Activated T-cell treated with anti-CD3 and anti-CD28 coated beads for 1 hour (primary cell): Measurements from ENCODE around the gene CEP78.
A peak's percentile ranks its signal among the peaks of the same experiment; 100 is the strongest.

Experiments used
- DNase-seq: peaks from one replicate; pipeline ENCODE4 v3.0.0-alpha.2; 2020; ENCODE audit warnings: low read depth

The CEP78 gene

GRCh38 chr9:78286946-78287388, 51.1 kb downstream of the CEP78 start:
- no peak for DNase-seq

- no peak for DNase-seq
Measured at GRCh38 chr9:78288214-78288892, 52.5 kb downstream of the CEP78 start.

GRCh38 chr9:78289474-78289873, 53.6 kb downstream of the CEP78 start:
- DNase-seq, result no peak

- DNase-seq, result no peak
Measured at GRCh38 chr9:78291240-78291925, 55.5 kb downstream of the CEP78 start.

- no peak for DNase-seq
Measured at GRCh38 chr9:78292026-78292425, 56.2 kb downstream of the CEP78 start.

- no peak for DNase-seq
Measured at GRCh38 chr9:78292716-78293497, 57.0 kb downstream of the CEP78 start.

- no peak for DNase-seq
Measured at GRCh38 chr9:78294290-78295176, 58.7 kb downstream of the CEP78 start.

- DNase-seq, result no peak
Measured at GRCh38 chr9:78295177-78295575, 59.3 kb downstream of the CEP78 start.

- DNase-seq, result no peak
Measured at GRCh38 chr9:78295731-78296130, 59.9 kb downstream of the CEP78 start.

- no peak for DNase-seq
Measured at GRCh38 chr9:78296201-78296892, 60.5 kb downstream of the CEP78 start.

GRCh38 chr9:78296893-78297671, 61.2 kb downstream of the CEP78 start, which contains the start of gene PSAT1:
PSAT1 (plus strand) TSS chr9:78297125; CDS start chr9:78297211, 86 bp downstream.
- DNase-seq, result peak; percentile 76

- no peak for DNase-seq
Measured at GRCh38 chr9:78297672-78297961, 61.7 kb downstream of the CEP78 start.

- no peak for DNase-seq
Measured at GRCh38 chr9:78298046-78298765, 62.3 kb downstream of the CEP78 start.

GRCh38 chr9:78300209-78300608, 64.3 kb downstream of the CEP78 start:
- no peak for DNase-seq

- no peak for DNase-seq
Measured at GRCh38 chr9:78301466-78301865, 65.6 kb downstream of the CEP78 start.

GRCh38 chr9:78303377-78304062, 67.6 kb downstream of the CEP78 start:
- no peak for DNase-seq

GRCh38 chr9:78304357-78304756, 68.5 kb downstream of the CEP78 start:
- no peak for DNase-seq

GRCh38 chr9:78306222-78307076, 70.6 kb downstream of the CEP78 start:
- DNase-seq, result no peak
